ENCODE data around the gene GLO1.

GLO1 gene

DNA sequence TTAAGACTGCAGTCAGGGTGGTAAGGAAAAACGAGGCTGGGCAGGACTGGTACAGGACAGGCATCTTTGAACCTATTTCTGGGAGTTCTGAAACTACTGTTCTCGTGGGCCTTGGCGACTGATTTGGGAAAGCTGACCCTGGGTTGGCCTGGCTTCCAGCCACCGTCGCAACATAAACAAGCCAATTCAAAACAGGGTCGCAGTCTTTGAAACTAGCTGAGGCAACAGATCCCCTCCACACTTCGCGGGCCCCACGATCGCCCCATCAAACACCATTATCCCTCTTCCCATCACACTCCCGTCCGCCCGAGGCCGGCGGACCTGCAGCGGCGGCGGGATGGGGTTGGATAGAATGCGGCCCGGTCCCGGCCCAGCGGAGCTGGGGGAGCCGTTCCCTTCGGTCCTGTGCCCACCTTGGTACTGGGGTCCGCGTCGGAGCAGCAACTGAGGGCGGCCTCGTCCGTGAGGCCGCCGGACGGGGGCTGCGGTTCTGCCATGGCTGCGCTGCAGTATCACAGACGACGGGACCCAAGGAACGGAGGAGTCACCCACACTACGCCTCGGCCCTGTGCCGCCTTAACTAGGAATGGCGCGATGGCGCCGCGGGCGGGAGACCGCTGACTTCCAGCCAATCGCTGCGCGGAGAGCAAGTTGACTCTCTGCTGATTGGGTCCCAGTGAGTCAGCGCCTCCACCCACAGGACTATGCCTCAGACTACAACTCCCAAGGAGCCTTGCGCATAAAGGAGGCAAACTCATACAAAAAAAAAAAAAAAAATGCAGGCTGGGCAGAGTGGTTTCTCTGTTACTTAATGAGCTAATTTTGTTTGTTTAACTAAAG, at the start of gene GLO1:
GLO1 (minus strand) TSS at position 588 of the 840 bp plus-strand sequence; CDS start at position 497, 91 bp downstream.
- H3K27me3 ChIP-seq (ENCODE audit: insufficient read depth, low read length) = no peaks in the 10 kb centered on the region
- H3K4me3 ChIP-seq (ENCODE audit: low read length) = peak within 1 kb of the TSS; percentile 78
- peaks cover 11% of the 10 kb centered on the region for H3K36me3 ChIP-seq (ENCODE audit: insufficient read depth, low read length)
- peak within 1 kb of the TSS; percentile 63 for H2AFZ ChIP-seq (ENCODE audit: low read depth, low read length)
- peaks cover 4% of the 10 kb centered on the region for H3K4me1 ChIP-seq (ENCODE audit: insufficient read depth, low read length)
- peaks cover 12% of the 10 kb centered on the region for H3K9me3 ChIP-seq (ENCODE audit: low read length)

DNA sequence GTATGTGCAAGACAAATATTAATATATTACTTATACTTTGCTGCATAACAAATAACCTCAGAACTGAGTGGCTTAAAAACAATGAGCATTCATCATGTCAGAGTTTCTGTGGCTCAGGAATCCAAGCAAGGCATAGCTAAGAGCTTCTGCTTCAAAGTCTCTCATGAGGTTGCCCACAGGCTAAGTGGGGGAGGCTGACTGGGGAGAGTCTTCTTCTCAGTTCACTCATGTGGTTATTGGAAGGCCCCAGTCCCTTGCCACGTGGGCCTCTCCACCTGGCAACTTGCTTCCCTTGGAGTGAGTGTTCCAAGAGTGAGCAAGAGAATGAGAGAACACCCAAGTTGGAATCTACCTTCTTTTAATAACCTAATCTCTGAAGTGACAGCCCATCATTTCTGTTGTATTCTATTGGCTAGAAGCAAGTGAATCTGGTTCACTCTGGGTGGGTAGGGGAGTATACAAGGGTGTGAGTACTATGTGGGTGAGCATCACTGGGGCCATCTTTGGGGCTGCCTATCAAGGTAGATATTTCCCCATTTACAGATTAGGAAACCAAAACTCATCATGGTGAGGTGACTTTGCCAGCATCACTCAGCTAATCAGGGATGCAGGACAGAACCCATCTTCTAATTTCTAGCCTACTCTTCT, 48.1 kb upstream of the GLO1 start:
- H3K27me3 ChIP-seq (ENCODE audit: insufficient read depth, low read length) = no peaks in the 10 kb centered on the region
- H3K4me1 ChIP-seq (ENCODE audit: insufficient read depth, low read length) = no peaks in the 10 kb centered on the region

DNA sequence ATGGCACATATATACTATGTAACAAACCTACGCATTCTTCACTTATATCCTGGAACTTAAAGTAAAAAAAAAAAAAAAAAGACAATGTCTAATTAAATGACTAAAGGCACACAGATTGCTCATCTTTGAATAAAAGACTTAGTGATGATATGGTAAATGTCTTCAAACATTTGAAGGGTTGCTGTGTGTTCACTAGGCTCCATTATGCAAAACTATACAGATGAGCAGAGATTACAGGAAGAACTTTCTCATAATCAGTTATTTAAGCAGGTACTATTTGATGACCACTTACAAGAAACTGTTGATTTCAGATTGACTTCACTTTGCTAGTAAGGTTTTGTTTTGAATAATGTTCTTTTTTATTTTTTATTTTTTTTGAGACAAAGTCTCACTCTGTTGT, 46.5 kb upstream of the GLO1 start:
- Histone ChIP-seq H3K36me3 (ENCODE audit: insufficient read depth, low read length) (no peaks in the 10 kb centered on the region), H2AFZ (ENCODE audit: low read depth, low read length) (no peak overlapping the region), H3K27me3 (ENCODE audit: insufficient read depth, low read length) (no peaks in the 10 kb centered on the region), H3K4me3 (ENCODE audit: low read length) (no peak overlapping the region), H3K9me3 (ENCODE audit: low read length) (no peaks in the 10 kb centered on the region), H3K4me1 (ENCODE audit: insufficient read depth, low read length) (no peaks in the 10 kb centered on the region)

More for the DNA sequence above, 48.1 kb upstream of the GLO1 start:
- no peaks in the 10 kb centered on the region for H3K36me3 ChIP-seq (ENCODE audit: insufficient read depth, low read length)
- H2AFZ ChIP-seq (ENCODE audit: low read depth, low read length) = no peak overlapping the region
- no peak overlapping the region for H3K4me3 ChIP-seq (ENCODE audit: low read length)
- no peaks in the 10 kb centered on the region for H3K9me3 ChIP-seq (ENCODE audit: low read length)

DNA sequence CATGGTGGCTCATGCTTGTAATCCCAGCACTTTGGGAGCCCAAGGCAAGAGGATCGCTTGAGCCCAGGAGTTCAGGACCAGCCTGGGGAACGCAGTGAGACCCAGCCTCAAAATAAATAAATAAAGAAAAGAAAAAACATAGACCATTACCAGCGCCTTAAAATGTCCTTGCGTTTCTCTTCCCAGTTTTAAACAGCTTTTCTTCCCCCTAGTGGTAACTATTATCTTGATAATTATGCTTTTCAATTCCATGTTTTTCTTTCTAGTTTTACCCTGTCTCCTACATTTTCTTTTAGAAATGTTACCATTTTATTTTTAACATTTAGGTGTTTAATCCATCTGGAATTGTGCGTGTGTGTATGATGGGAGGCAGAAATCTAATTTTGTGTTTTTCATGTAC, 36.6 kb upstream of the GLO1 start:
- H3K4me1 ChIP-seq (ENCODE audit: insufficient read depth, low read length) = no peaks in the 10 kb centered on the region
- H2AFZ ChIP-seq (ENCODE audit: low read depth, low read length) = no peak overlapping the region
- H3K9me3 ChIP-seq (ENCODE audit: low read length) = no peaks in the 10 kb centered on the region

DNA sequence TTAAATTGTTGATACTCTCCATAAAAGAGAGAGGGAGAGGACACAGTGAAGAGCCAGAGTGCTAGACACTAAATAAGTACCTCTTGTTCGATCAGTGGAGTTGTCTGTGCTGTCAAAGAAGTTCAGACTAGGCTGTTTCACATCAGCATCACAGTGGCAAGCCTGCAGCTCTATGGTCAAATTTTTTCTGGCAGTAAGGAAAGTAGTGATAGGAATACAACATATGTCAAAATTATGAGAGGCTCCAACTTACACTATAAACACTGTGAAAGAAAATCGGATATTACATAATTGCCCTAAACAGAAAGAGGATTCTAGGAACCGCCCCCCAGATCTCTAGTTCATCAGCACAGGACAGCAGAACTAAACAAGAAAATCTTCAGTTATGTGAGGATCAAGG, 35.3 kb upstream of the GLO1 start:
- no peaks in the 10 kb centered on the region for H3K36me3 ChIP-seq (ENCODE audit: insufficient read depth, low read length)
- no peak overlapping the region for H3K4me3 ChIP-seq (ENCODE audit: low read length)
- no peaks in the 10 kb centered on the region for H3K9me3 ChIP-seq (ENCODE audit: low read length)
- H3K4me1 ChIP-seq (ENCODE audit: insufficient read depth, low read length) = no peaks in the 10 kb centered on the region
- no peaks in the 10 kb centered on the region for H3K27me3 ChIP-seq (ENCODE audit: insufficient read depth, low read length)
- no peak overlapping the region for H2AFZ ChIP-seq (ENCODE audit: low read depth, low read length)

More for the DNA sequence above, 36.6 kb upstream of the GLO1 start:
- no peaks in the 10 kb centered on the region for H3K27me3 ChIP-seq (ENCODE audit: insufficient read depth, low read length)
- H3K36me3 ChIP-seq (ENCODE audit: insufficient read depth, low read length) = no peaks in the 10 kb centered on the region
- H3K4me3 ChIP-seq (ENCODE audit: low read length) = no peak overlapping the region

DNA sequence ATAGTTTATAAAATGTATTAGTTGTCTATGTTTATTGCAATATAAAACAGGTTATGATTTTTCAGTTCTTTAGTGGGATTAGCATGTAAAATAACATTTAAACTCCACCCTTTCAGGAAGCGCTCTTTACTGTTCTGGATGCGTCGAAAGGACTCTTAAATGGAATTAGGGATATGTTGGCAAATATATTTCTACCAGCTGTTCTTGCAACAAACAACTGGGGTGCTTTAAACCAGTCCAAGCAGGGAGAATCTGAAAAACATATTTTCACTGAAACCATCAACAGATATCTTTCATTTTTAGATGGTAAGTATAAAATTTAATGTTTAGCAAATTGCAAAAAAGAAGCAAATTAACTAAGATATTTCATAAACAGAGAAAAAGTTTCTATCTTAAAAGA, 34.0 kb upstream of the GLO1 start:
- Histone ChIP-seq H3K27me3 (ENCODE audit: insufficient read depth, low read length) (no peaks in the 10 kb centered on the region), H3K4me1 (ENCODE audit: insufficient read depth, low read length) (no peaks in the 10 kb centered on the region), H3K9me3 (ENCODE audit: low read length) (no peaks in the 10 kb centered on the region), H2AFZ (ENCODE audit: low read depth, low read length) (no peak overlapping the region), H3K4me3 (ENCODE audit: low read length) (no peak overlapping the region), H3K36me3 (ENCODE audit: insufficient read depth, low read length) (no peaks in the 10 kb centered on the region)

DNA sequence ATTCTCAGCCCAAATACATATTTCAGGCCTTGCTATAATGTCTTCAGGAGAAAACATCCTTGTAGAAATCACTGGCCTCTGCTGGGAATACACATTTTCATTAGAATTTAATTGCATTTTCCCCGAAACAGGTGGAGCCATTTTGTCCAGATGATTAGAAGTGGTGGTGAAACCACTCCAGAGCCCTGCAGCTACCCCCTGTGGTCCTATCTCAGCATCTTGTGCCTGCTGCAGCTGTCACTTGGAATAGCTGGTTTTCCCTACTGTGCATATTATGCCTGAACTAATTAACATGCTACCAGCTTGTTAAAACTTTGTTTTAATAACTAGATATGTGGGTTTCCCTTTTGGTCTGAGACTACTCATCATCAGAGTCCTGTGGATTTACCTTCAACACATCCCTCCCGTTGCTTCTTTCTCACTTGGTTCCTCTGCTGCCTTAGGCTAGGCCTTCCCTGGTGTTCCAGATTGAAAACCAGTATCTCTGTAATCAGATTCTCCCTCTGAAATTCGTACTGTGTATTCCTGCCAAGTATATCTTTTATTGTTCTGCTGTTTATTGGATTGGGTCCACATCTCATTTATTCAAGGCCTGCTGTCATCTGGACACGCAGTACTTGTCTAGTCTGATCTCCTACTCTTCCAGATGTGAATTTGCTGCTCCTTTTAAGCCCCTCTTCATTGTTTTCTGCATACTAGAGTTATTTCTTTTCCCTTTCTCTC, 27.4 kb upstream of the GLO1 start:
- no peak overlapping the region for H2AFZ ChIP-seq (ENCODE audit: low read depth, low read length)
- no peaks in the 10 kb centered on the region for H3K9me3 ChIP-seq (ENCODE audit: low read length)
- peaks cover 7% of the 10 kb centered on the region for H3K4me1 ChIP-seq (ENCODE audit: insufficient read depth, low read length)
- no peaks in the 10 kb centered on the region for H3K36me3 ChIP-seq (ENCODE audit: insufficient read depth, low read length)
- no peak overlapping the region for H3K4me3 ChIP-seq (ENCODE audit: low read length)
- H3K27me3 ChIP-seq (ENCODE audit: insufficient read depth, low read length) = no peaks in the 10 kb centered on the region

DNA sequence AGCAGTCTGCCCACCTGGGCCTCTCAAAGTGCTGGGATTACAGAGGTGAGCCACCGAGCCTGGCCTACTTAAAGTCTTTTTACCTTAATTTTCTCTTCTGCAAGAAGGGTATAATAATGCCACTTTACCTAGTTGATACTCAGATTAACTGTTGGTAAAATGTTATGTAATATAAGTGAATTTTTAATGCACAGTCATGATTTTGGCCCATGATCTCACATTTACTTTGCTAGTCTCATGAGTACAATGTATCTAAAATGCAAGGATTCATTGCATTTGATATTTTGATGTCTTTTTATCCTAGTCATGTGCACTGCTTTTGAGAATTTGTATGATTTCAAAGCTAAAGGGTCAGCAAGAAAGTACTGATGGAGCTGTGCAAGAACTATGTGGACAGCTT, 25.3 kb upstream of the GLO1 start:
- H3K36me3 ChIP-seq (ENCODE audit: insufficient read depth, low read length) = no peaks in the 10 kb centered on the region

DNA sequence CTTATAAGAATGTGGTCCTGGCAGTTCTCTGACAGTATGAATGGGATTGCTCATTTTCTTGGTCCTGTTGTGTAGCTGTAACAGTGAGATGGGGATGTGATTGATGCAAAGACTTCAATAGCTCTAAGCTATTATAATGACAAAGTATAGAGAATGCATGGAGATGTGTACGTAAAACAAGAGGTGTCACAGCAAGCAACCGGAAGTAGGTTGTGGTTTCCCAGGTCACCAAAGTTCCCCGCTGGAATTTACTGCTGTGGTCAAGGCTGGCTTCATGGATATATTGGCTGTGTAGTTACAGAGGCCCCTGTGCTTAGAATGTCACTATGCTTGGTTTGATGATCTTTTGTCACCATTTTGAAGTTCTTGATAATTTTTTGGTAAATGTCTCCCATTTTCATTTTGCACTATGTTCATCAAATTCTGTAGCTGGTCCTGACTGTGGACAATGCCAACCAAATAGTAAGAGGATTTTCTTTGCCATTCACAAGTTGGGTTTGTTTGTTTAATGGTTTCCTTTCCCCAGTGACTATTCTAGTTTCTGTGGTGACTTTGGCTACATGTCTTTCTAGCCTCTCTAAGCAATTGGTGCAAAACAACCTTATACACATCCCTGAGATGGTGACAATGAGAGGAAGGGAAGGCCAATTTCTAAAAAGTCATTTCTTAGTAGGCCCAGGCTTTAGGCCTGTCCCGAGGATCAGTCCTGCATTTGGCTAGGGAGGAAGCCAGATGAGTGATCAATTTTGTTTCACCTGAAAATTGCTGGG, 22.7 kb upstream of the GLO1 start:
- no peak overlapping the region for H3K4me3 ChIP-seq (ENCODE audit: low read length)
- peaks cover 8% of the 10 kb centered on the region for H3K4me1 ChIP-seq (ENCODE audit: insufficient read depth, low read length)
- H3K27me3 ChIP-seq (ENCODE audit: insufficient read depth, low read length) = no peaks in the 10 kb centered on the region
- no peaks in the 10 kb centered on the region for H3K36me3 ChIP-seq (ENCODE audit: insufficient read depth, low read length)
- H3K9me3 ChIP-seq (ENCODE audit: low read length) = no peaks in the 10 kb centered on the region
- H2AFZ ChIP-seq (ENCODE audit: low read depth, low read length) = no peak overlapping the region

More for the DNA sequence above, 25.3 kb upstream of the GLO1 start:
- Histone ChIP-seq H3K27me3 (ENCODE audit: insufficient read depth, low read length) (no peaks in the 10 kb centered on the region), H2AFZ (ENCODE audit: low read depth, low read length) (no peak overlapping the region), H3K4me1 (ENCODE audit: insufficient read depth, low read length) (peaks cover 8% of the 10 kb centered on the region), H3K9me3 (ENCODE audit: low read length) (no peaks in the 10 kb centered on the region), H3K4me3 (ENCODE audit: low read length) (no peak overlapping the region)

DNA sequence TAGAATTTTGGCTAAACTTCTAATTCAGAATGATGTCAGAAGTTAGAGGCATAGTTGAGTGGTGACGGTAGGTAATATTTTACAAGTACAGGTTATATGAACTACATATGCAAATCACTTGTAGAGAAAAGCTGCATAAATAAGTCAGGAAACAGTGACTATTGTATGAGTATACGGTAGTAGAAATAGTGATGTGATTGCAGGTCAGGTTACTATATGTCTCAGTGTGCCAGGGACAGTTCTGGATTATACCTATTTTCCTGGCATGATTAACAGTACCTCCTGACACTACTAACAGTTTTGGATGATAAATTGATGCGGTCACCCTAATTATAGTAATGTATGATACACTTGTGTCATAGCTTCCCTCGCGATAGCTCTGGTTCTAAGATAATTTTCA, 21.4 kb upstream of the GLO1 start:
- no peaks in the 10 kb centered on the region for H3K36me3 ChIP-seq (ENCODE audit: insufficient read depth, low read length)
- no peaks in the 10 kb centered on the region for H3K9me3 ChIP-seq (ENCODE audit: low read length)
- no peak overlapping the region for H2AFZ ChIP-seq (ENCODE audit: low read depth, low read length)
- no peak overlapping the region for H3K4me3 ChIP-seq (ENCODE audit: low read length)
- peaks cover 8% of the 10 kb centered on the region for H3K4me1 ChIP-seq (ENCODE audit: insufficient read depth, low read length)
- H3K27me3 ChIP-seq (ENCODE audit: insufficient read depth, low read length) = no peaks in the 10 kb centered on the region

DNA sequence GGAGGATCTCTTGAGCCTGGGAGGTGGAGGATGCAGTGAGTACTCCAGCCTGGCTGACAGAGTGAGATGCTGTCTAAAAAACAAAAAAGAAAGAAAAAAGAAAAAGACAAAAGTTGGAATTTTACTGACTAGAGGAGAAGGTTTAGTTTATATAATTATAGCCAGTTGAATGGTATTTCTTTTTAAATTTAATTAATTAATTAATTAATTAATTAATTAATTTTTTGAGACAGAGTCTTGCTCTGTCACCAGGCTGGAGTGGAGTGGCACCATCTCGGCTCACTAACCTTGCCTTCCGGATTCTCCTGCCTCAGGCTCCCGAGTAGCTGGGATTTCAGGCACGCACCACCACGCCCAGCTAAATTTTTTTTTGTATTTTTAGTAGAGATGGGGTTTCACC, 20.8 kb upstream of the GLO1 start:
- H3K36me3 ChIP-seq (ENCODE audit: insufficient read depth, low read length) = no peaks in the 10 kb centered on the region
- H3K4me1 ChIP-seq (ENCODE audit: insufficient read depth, low read length) = peaks cover 8% of the 10 kb centered on the region
- H3K27me3 ChIP-seq (ENCODE audit: insufficient read depth, low read length) = no peaks in the 10 kb centered on the region
- H3K9me3 ChIP-seq (ENCODE audit: low read length) = no peaks in the 10 kb centered on the region
- H2AFZ ChIP-seq (ENCODE audit: low read depth, low read length) = no peak overlapping the region
- no peak overlapping the region for H3K4me3 ChIP-seq (ENCODE audit: low read length)

DNA sequence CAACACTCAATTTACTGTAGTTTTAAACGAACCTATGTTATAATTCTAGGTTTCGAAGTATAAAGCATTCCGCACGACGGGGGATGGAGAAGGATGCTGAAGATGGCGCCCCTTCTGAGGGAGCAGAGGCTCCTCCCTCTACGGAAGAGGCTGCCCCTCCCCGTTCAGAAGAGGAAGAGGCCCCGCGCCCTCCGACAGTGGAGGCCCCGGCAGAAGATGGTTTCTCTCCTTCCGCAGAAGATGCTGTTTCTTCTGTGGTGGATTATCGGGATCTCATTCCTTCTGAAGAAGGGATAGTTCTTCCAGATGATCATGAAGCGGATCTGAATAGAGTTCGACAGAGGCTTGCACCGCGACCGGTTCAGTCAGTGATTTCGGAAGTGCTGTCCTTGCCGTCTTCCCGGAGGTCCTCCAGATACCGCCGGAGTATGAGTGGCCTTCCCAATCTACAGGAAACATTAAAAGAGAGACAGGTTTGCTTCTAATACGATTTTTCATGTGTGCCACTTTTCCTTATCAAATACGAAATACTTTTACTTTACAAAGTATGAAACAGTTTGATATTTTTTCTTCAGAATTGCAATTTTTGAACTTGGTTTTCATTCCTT, 19.9 kb upstream of the GLO1 start:
- Histone ChIP-seq H3K4me1 (ENCODE audit: insufficient read depth, low read length) (peaks cover 8% of the 10 kb centered on the region), H3K27me3 (ENCODE audit: insufficient read depth, low read length) (no peaks in the 10 kb centered on the region), H3K36me3 (ENCODE audit: insufficient read depth, low read length) (no peaks in the 10 kb centered on the region), H2AFZ (ENCODE audit: low read depth, low read length) (no peak overlapping the region), H3K4me3 (ENCODE audit: low read length) (no peak overlapping the region), H3K9me3 (ENCODE audit: low read length) (no peaks in the 10 kb centered on the region)
